Measurements from ENCODE around the gene SYT17.

SYT17 gene

DNA sequence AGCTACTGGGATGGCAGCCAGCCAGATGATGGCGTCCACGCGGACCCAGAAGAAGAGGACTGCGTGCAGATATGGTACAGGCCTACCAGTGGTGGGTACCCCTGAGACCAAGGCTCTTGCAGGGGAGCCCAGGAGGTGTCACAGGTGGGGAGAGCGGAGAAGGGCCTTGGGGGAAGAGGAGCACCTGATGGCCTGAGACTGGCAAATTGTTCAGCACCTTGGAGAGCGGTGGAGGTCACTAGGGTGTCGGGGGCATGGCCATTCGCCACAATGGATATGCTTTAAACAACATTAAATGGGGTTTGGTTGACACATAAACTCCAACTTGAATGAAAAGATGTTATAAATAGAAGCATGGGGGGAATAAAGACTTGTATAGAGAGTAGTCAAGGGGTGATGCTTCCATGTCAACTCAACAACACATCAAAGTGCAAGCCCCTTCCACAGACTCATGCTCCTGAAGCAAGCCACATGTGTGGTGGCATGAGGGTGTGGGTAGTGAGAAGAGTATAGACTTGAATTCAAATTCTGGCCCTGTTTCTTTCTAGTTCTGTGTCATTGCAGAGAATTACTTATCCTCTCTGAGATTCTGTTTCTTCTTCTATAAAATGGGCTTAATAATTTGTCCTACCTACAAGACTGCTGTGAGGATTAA is 139.7 kb downstream of the SYT17 start:
- no peak for DNase-seq

- no peak for DNase-seq
Observed at GRCh38 chr16:19308392-19308791, 140.4 kb downstream of the SYT17 start.

DNA sequence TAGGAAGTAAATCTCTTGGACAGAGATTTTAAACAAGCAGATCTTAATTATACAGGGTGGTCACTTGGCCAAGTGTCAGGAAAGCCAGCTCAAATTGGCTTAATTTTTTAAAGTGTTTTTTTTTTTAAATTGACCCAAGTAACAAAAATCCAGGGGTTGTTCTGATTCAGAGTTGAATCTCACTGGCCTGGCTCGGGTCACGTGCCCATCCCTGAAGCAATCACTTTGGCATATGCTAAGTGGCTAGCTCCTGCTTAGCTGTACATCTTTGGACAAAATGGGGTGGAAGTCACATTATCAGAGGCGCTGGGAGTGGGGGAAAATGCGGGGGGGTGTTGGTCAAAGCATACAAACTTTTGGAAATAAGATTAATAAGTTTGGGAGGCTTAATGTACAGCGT is 141.1 kb downstream of the SYT17 start:
- DNase-seq: no peak

DNA sequence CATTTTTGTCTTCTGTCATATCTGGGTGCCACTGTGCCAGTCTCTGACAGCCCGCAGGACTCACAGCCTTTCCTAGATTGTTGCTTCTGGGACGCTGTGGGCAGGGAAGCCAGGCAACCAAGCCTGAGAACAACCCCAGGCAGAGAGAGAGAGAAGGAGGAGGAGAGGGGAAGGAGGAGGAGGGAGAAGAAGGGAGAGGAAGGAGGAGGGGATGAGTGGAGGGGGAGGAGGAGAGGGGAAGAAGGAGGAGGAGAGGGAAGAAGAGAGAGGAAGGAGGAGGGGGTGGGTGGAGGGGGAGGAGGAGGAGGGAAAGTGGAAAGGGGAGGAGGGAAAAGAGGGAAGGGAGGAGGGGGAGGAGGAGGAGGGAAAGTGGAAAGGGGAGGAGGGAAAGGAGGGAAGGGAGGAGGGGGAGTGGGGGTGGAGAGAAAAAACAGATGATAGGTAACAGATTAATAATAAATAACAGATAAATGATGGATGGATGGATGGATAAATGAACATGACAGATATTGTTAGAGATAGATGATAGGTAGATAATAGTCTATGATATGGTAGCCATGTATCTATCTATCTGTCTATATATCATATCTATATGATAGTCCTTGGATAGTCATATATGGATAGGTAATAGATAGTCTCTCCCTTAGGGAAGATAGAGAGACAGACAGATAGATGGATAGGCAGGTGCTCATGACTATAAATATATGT is 146.8 kb downstream of the SYT17 start:
- no peak for DNase-seq

DNA sequence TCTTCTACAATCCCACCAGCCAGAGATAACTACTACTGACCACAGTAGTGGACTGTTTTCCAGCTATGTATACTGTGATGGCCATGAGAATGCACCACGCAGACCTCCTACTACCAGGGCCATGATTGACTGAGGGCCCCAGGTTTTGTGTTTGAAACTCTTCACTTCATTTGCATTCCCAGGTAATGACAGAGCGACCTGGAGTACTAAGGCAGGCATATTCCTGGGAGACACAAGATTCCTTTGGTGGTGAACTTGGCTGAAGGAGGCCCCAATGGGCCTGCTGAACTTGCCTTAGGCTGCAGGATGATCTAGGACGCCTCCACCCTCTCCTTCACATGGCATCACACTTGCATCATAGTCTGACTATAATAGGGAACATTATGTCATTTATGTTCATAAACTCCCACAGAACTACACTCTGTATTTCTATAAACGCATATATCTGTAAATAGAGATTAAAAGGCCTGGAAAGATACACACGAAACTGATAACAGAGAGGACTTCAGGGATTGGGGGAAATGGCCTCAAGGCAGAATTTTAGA is 147.9 kb downstream of the SYT17 start:
- no peak for DNase-seq

- DNase-seq: no peak
Observed at GRCh38 chr16:19316846-19317245, 148.8 kb downstream of the SYT17 start.

Data from right forelimb (tissue), 1 donor.